NB4 (cell line): ENCODE data around the gene MAD1L1.

Experiments used
- MYC ChIP-seq: IDR thresholded peaks from 2 replicates; pipeline ENCODE4 v1.6.1; 2011; ENCODE audit warnings: low read depth, low read length
- POLR2A ChIP-seq: IDR thresholded peaks from 2 replicates; pipeline ENCODE4 v1.6.1; 2011; ENCODE audit warnings: mild to moderate bottlenecking; ENCODE audit not compliant: insufficient read length; ENCODE audit errors: extremely low read depth
- TF ChIP-seq, protein P1 (sequence below): IDR thresholded peaks from 2 replicates; pipeline ENCODE4 v1.6.1; 2011; ENCODE audit warnings: low read depth, low read length
- TF ChIP-seq, protein P2 (sequence below): IDR thresholded peaks from one replicate; pipeline ENCODE4 v1.5.1; 2012; ENCODE audit warnings: low read depth, low read length

DNA sequence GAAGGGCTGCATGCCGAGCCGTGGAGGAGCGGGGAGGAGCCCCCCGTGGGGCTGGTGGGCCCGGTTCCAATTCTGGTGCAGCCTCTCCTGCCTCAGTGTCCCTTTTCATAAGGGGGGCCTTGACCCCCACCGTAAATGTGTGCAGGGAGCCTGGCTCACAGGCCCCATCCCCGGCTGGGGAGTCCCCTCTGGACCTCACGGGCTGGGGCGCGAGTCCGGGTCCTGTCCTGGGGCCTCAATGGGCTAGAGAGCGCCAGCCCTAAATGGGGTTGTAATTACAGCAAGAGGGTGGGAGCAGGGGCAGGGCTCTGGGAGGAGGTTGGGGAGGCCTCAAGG lies 359.7 kb downstream of the MAD1L1 start:
- TF ChIP-seq, protein P1, sequence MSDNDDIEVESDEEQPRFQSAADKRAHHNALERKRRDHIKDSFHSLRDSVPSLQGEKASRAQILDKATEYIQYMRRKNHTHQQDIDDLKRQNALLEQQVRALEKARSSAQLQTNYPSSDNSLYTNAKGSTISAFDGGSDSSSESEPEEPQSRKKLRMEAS = no peak
- no peak for TF ChIP-seq POLR2A
- TF ChIP-seq, protein P2, sequence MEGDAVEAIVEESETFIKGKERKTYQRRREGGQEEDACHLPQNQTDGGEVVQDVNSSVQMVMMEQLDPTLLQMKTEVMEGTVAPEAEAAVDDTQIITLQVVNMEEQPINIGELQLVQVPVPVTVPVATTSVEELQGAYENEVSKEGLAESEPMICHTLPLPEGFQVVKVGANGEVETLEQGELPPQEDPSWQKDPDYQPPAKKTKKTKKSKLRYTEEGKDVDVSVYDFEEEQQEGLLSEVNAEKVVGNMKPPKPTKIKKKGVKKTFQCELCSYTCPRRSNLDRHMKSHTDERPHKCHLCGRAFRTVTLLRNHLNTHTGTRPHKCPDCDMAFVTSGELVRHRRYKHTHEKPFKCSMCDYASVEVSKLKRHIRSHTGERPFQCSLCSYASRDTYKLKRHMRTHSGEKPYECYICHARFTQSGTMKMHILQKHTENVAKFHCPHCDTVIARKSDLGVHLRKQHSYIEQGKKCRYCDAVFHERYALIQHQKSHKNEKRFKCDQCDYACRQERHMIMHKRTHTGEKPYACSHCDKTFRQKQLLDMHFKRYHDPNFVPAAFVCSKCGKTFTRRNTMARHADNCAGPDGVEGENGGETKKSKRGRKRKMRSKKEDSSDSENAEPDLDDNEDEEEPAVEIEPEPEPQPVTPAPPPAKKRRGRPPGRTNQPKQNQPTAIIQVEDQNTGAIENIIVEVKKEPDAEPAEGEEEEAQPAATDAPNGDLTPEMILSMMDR = no peak
- TF ChIP-seq MYC = no peak
